Measurements from ENCODE around the gene SLC6A18.
"Not testable (repeated sequence)": the region's sequence is repeated elsewhere in the genome, so short reads cannot be mapped to it uniquely, and the experiment has no call there.

Gene SLC6A18

GRCh38 chr5:1259806-1260480 is 34.8 kb downstream of the SLC6A18 start:
- DNase-seq: no peak

DNA sequence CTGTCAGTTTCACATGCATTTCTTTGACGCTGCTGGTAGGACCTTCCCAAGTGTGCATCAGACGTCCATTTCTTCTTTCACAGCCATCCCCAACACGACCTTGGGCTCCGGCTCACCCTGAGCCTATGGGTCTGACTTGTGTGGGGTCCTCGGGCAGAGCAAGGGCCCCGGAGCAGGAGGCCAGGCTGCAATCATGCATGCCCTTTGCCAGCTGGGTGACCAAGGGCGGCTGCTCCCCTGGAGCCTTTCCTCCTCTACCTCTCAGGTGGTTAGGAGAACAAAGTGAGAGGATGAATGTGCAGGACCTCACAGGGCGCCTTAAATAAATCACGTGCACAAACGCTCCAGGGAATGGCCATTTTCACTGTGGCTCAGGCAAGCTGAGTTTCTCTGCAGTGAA is 36.5 kb downstream of the SLC6A18 start:
- no peak for DNase-seq

DNA sequence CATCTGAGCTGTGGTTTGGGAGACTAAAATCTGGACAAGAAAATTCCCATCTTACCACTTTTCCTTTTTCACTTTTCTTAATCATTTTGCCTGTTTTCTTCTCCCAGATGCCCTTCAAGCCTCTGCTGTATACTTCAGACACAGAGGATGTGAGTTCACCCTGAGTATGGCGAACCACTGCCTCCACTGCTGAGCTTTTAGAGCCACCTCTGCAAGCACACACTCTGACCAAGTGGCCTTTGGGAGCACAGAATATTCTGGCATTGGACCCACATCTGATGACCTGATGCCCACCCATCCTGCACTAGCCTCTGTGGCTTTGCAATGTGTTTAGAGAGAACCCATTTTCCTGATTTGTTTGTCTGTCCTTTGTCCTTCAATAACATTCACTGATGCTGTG is 37.2 kb downstream of the SLC6A18 start:
- DNase-seq: no peak

- DNase-seq: no peak
Measured at GRCh38 chr5:1264211-1264610, 39.0 kb downstream of the SLC6A18 start.

- DNase-seq: no peak
Measured at GRCh38 chr5:1265026-1265425, 39.8 kb downstream of the SLC6A18 start.

DNA sequence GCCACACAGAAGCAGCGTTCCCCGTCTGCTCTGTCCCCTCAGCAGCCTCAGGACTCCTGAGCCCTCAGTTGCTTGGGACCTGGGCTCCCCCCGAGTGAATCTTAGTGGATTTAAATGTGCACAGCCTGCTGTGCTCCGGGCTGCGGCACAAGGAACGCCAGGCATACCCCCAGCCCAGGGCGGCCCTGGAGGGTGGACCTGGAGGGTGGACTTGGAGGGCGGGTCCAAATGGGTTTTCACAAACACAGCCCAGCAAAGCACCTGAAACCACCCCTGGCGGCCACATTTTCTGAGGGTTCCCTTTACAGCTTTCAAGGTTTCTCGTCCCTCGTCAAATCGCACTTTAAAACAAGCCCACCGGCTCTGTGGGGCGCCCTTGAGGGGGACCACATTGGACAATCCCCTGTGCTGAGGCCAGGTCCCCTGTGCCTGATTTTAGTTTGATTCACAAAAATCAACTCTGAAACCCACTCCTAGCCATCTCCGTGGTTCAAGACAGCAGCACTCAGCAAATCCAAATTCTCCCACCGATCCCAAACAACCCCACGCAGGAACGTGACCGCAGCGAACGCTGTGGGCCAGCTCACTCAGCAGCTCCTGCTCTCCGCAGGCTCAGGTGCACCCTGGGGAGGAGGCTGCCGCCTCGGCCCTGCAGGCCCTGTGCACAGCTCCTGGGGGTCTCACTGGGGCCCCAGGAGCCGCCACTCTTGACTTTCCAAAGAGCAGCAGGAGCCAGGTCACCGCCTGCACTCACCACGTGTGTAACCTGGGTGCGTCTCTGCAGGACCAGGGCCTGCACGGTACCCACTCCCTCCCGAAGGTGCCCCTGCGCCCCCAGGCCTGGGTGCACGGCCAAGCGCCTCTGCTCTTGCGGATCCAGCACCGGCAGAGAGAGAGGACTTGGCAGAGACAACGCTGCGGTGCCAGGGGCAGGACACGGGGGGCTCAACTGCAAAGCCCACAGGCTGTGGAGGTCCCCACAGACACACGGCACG is 40.6 kb downstream of the SLC6A18 start:
- no peak for DNase-seq

DNA sequence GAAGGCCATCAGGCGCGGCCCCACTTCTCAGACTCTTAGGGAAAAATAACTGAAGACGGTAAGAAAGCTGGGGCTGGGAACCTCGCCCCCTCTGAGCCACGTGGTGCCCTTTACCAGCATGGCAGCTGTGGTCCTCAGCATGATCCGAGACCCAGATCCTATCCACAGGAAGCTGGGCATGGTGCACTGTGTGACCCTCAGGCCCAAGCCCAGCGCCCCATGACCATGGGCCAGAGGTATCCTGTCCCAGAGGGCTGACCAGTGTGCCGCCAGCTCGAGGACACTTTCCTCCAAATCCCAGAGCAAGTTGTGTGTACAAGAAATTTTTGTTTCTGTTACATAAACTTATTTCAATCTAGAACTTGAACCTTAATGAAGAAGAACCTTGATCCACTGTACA is 41.6 kb downstream of the SLC6A18 start:
- no peak for DNase-seq

DNA sequence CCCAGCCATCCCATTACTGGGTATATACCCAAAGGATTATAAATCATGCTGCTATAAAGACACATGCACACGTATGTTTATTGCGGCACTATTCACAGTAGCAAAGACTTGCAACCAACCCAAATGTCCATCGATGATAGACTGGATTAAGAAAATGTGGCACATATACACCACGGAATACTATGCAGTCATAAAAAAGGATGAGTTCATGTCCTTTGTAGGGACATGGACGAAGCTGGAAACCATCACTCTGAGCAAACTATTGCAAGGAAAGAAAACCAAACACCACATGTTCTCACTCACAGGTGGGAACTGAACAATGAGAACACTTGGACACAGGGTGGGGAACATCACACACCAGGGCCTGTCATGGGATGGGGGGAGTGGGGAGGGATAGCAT is 42.3 kb downstream of the SLC6A18 start:
- DNase-seq: not testable (repeated sequence)

DNA sequence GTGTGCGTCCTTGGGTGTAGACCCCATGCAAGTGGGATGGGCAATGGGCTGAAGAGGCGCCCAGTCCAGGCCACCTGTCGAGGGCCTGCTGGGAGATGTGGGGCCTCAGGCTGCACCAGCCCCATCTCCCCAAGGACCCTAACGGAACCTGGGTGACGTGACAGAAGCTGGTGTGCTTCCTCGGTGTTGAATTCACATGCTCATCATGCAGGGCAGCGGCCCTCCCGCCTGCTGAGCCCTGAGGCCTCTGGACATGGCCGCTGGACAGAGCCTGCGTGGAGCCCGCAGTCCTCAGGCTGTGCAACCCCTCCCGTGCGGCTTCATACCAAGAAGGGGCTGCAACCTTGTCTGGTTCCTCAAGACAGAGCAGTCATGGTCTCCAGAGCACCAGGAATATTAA is 42.9 kb downstream of the SLC6A18 start:
- no peak for DNase-seq

- no peak for DNase-seq
Measured at GRCh38 chr5:1268666-1269065, 43.5 kb downstream of the SLC6A18 start.

- DNase-seq: no peak
Measured at GRCh38 chr5:1270426-1270825, 45.2 kb downstream of the SLC6A18 start.

DNA sequence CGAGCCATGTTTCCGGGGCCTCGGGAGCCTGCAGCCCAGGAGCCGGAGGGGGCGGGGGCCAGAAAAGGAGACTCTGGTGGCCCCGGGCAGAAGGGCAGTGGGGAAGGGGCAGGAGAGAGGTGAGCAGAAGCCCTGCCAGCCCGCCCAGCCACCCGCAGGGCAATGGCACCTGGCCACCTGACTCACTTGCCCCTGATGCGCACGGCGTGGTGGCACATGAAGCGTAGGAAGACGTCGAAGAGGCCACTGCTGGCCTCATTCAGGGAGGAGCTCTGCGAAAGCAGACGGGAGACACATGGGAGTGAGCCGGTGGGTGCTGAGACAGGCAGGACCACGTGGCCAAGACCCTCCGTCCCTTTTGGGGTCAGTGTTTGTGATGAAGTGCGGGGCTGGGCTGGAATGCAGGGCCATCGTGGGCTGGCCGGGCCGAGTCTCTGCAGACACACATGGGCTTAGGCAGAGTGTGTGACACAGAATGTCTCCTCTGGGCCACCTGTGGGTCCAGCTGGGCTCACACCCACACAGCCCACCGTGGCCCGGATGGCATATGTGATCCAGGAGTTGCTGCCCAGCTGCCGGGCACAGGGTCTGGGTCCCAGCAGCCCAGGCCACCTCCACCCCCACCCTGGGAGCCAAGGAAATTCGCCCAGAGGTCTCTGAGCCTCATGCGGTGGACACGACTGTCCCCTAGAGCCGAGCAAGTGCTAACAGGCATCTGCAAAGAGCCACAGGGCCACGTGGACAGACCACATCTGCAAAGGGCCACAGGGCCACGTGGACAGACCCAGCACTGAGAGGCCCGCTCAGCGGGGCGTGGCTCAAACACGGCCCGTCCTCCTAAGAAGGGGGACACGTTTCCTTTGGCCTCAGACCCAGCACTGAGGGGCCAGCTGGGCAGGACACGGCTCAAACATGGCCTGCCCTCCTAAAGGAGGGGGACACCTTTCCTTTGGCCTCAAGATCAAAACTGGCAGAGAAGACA is 46.0 kb downstream of the SLC6A18 start:
- no peak for DNase-seq

- no peak for DNase-seq
Measured at GRCh38 chr5:1272201-1272600, 47.0 kb downstream of the SLC6A18 start.

DNA sequence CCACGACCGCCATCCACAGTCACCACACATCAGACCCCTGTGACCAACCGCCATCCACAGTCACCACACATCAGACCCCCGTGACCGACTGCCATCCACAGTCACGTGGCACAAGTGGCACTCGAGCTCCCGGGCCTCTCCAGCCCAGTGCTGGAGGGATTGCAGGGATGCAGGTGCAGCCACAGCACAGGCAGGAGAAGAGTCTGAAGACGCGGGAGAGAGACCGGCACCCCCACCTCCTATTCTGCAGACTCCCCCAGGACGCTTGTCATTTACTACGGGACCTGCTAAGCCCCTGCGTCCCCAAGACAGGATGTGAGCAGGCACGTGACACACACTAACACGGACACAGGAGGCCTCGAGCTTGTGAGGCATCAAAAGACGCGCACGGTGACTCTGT is 48.6 kb downstream of the SLC6A18 start:
- DNase-seq: no peak

DNA sequence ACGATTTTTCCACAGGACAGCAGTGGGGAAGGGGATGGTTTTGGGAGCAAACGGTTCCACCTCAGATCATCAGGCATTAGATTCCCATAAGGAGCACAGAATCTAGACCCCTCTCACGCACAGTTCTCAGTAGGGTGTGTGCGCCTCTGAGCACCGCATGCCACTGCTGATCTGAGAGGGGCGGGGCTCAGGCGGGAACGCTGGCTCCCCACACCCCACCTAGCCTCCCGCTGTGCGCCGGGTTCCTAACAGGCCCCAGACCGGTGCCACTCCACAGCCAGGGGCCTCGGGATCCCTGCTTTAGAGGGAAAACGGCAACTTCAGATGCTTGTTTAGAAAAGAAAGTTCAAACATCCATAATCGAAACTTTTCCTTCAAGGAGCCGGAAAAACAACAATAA is 49.3 kb downstream of the SLC6A18 start:
- no peak for DNase-seq

- DNase-seq: not testable (repeated sequence)
Measured at GRCh38 chr5:1275397-1276391, 50.5 kb downstream of the SLC6A18 start.

DNA sequence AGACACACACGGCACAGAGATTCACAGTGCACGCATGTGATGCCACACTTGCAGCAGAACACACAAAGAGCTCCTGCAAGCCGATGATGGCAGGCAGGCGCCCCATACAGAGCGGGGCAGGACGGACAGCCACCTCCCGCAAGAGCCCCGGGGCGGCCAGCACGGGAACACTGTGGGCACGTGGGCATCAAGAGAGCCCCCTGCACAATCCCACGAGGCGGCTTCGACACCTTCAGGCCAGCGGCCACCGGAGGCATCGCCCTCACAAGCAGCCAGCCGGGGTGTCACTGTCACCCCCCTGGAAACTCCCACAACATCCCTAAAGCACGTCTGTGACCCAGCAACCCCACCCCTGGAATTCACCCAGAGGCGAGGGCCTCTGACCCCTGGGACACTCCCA is 51.7 kb downstream of the SLC6A18 start:
- DNase-seq: no peak

GRCh38 chr5:1277331-1277730 is 52.1 kb downstream of the SLC6A18 start:
- no peak for DNase-seq

DNA sequence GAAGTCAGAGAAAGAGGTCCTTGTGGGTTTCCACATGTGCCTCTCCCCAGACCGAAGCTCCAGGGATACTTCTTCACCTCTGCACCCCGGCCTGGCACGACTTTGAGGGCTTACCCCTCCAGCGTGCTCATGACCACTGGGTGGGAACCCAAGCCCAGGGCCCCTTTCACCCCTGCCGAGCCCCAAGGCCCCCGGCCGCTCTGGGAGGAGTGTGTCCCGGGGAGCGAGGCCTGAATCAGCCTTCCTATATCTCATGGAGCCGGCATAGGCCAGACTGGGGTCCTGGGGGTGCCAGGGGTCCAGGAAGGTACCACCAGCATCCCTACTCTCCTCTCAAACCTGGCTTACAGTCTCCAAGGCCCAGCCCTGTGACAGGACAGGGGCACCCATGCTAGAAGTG is 52.6 kb downstream of the SLC6A18 start:
- DNase-seq: no peak

- no peak for DNase-seq
Measured at GRCh38 chr5:1278216-1278615, 53.0 kb downstream of the SLC6A18 start.

- no peak for DNase-seq
Measured at GRCh38 chr5:1278656-1279442, 53.7 kb downstream of the SLC6A18 start.

Measured in inflammatory macrophage treated with lipopolysaccharide for 4 hours (primary cell).